Right atrium auricular region (tissue), 2 donors: ENCODE results near the gene AOPEP. TPM values are rescaled to one million over a fixed set of nuclear protein-coding genes. Genes with fewer than 3 reads are reported as not detected.

Experiments
- DNase-seq: peaks from one replicate; pipeline ENCODE4 v3.0.0-alpha.2; 2019; ENCODE audit warnings: low spot score
- H3K27ac ChIP-seq, 2 donors: fragments of 200-600 bp; sonication (generic); 1 replicate in 1 of 2; 2 replicates in 1 of 2; pipeline ENCODE4 v1.5.1; 2016 to 2019
- H3K27me3 ChIP-seq, 2 donors: fragments of 200-600 bp; sonication (generic); one replicate each; pipeline versions ENCODE4 v1.5.1 to v1.6.0; 2017 to 2019
- H3K36me3 ChIP-seq: fragments of 200-600 bp; sonication (generic); one replicate; pipeline ENCODE4 v1.5.1; 2016
- H3K4me1 ChIP-seq, 2 donors: fragments of 200-600 bp; sonication (generic); one replicate each; pipeline versions ENCODE4 v1.5.1 to v1.6.0; 2017 to 2019
- H3K4me3 ChIP-seq, 2 donors: fragments of 200-600 bp; sonication (generic); 1 replicate in 1 of 2; 2 replicates in 1 of 2; pipeline ENCODE4 v1.5.1; 2017 to 2019; ENCODE audit warnings: mild to moderate bottlenecking in 1 of 2, moderate library complexity in 1 of 2
- H3K9me3 ChIP-seq, 2 donors: fragments of 200-600 bp; sonication (generic); one replicate each; pipeline ENCODE4 v1.5.1; 2019
- CTCF ChIP-seq, 2 donors: fragments of 200-600 bp; sonication (generic); IDR thresholded peaks; one replicate each; pipeline ENCODE4 v1.5.1; 2019; ENCODE audit warnings: antibody characterized with exemption in 2 of 2
- total RNA-seq, 2 donors: library from RNA; depleted of rRNA; stranded (reverse); fragments of >200 nt; gene quantifications; one replicate each; pipeline ENCODE4 v1.1.0, GENCODE V29; 2016

AOPEP gene
- total RNA-seq, 2 donors from 2014 or later, result 262 to 314 TPM

GRCh38 chr9:94974154-94974879, 247.8 kb downstream of the AOPEP start:
- no peak for DNase-seq
- Histone ChIP-seq H3K27me3 (no peaks in the 10 kb centered on the region), H3K4me3 (no peak overlapping the region), H3K36me3 (no peaks in the 10 kb centered on the region), H3K4me1 (peaks cover 0 to 23% of the 10 kb centered on the region in 2 donors), H3K27ac (no peak overlapping the region), H3K9me3 (no peaks in the 10 kb centered on the region)
- TF ChIP-seq CTCF (IDR thresholded peaks at IDR 0.05), result no peak

- no peaks in the 10 kb centered on the region for H3K36me3 ChIP-seq
- H3K27ac ChIP-seq, result no peak overlapping the region
- H3K4me1 ChIP-seq, result peaks cover 0 to 23% of the 10 kb centered on the region in 2 donors
- H3K4me3 ChIP-seq, result no peak overlapping the region
- DNase-seq, result no peak
- no peaks in the 10 kb centered on the region for H3K9me3 ChIP-seq
- H3K27me3 ChIP-seq, result no peaks in the 10 kb centered on the region
- TF ChIP-seq CTCF (IDR thresholded peaks at IDR 0.05), result no peak
These were observed 249.0 kb downstream of the AOPEP start for GRCh38 chr9:94975480-94975879.

- no peak overlapping the region for H3K27ac ChIP-seq
- H3K36me3 ChIP-seq, result no peaks in the 10 kb centered on the region
- TF ChIP-seq CTCF (IDR thresholded peaks at IDR 0.05), result no peak
- no peak for DNase-seq
- peaks cover 0 to 23% of the 10 kb centered on the region in 2 donors for H3K4me1 ChIP-seq
- no peaks in the 10 kb centered on the region for H3K27me3 ChIP-seq
- H3K4me3 ChIP-seq, result no peak overlapping the region
- no peaks in the 10 kb centered on the region for H3K9me3 ChIP-seq
These were observed 249.6 kb downstream of the AOPEP start for GRCh38 chr9:94976077-94976476.

GRCh38 chr9:94977416-94977815, 250.9 kb downstream of the AOPEP start:
- no peak for TF ChIP-seq CTCF (IDR thresholded peaks at IDR 0.05)
- no peak for DNase-seq
- Histone ChIP-seq H3K27ac (no peak overlapping the region), H3K27me3 (no peaks in the 10 kb centered on the region), H3K4me1 (peaks cover 0 to 17% of the 10 kb centered on the region in 2 donors), H3K9me3 (no peaks in the 10 kb centered on the region), H3K4me3 (no peak overlapping the region), H3K36me3 (no peaks in the 10 kb centered on the region)

- no peaks in the 10 kb centered on the region for H3K4me1 ChIP-seq
- DNase-seq, result no peak
- no peaks in the 10 kb centered on the region for H3K9me3 ChIP-seq
- no peak overlapping the region for H3K4me3 ChIP-seq
- H3K36me3 ChIP-seq, result no peaks in the 10 kb centered on the region
- H3K27me3 ChIP-seq, result no peaks in the 10 kb centered on the region
- TF ChIP-seq CTCF (IDR thresholded peaks at IDR 0.05), result no peak
- no peak overlapping the region for H3K27ac ChIP-seq
These were observed 253.5 kb downstream of the AOPEP start for GRCh38 chr9:94979904-94980507.
